ENCODE measurements around the gene CALN1. TPM values are rescaled to one million over a fixed set of nuclear protein-coding genes. Genes with fewer than 3 reads are reported as not detected.

Gene CALN1
- not detected in 2 replicates for total RNA-seq

DNA sequence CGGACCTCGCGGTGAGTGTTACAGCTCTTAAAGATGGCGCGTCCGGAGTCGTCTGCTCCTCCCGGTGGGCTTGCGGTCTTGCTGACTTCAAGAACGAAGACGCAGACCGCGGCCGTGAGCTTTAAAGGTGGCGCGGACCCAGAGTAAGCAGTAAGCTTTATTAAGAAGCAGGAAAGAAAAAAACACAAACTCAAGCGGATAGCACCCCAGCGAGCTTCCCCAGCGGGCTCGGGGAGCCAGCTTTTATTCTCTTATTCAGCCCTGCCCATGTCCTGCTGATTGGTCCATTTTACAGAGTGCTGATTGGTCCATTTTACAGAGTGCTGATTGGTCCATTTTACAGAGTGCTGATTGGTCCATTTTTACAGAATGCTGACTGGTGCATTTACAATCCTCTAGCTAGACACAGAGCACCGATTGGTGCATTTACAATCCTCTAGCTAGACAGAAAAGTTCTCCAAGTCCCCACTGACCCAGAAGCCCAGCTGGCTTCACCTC, at the start of gene CALN1:
CALN1 (minus strand) TSS at position 218 of the 498 bp plus-strand sequence.

